NCI-H446 treated with DMSO at 0.1 percent for 48 hours (cell line): Measurements from ENCODE around the gene PRKN.

ENCODE experiments used
- DNase-seq: peaks from one replicate; lab custom pipeline; 2025; lab: John Stamatoyannopoulos, UW

The PRKN gene

GRCh38 chr6:162181741-162182401 lies 545.7 kb downstream of the PRKN start:
- DNase-seq, result no peak

- DNase-seq, result no peak
Observed at GRCh38 chr6:162181111-162181510, 546.5 kb downstream of the PRKN start.

GRCh38 chr6:162179196-162179951 lies 548.2 kb downstream of the PRKN start:
- DNase-seq, result no peak

- DNase-seq, result no peak
Observed at GRCh38 chr6:162178666-162179065, 548.9 kb downstream of the PRKN start.

- DNase-seq, result no peak
Observed at GRCh38 chr6:162178266-162178665, 549.3 kb downstream of the PRKN start.

GRCh38 chr6:162177746-162178145 lies 549.8 kb downstream of the PRKN start:
- DNase-seq, result no peak

GRCh38 chr6:162173466-162173865 lies 554.1 kb downstream of the PRKN start:
- DNase-seq, result no peak

GRCh38 chr6:162165479-162165878 lies 562.1 kb downstream of the PRKN start:
- DNase-seq, result no peak

GRCh38 chr6:162157167-162157870 lies 570.2 kb downstream of the PRKN start:
- DNase-seq, result no peak

- DNase-seq, result no peak
Observed at GRCh38 chr6:162156146-162156545, 571.4 kb downstream of the PRKN start.

GRCh38 chr6:162154930-162155329 lies 572.6 kb downstream of the PRKN start:
- no peak for DNase-seq

- no peak for DNase-seq
Observed at GRCh38 chr6:162154001-162154400, 573.6 kb downstream of the PRKN start.

GRCh38 chr6:162153120-162153519 lies 574.4 kb downstream of the PRKN start:
- DNase-seq, result no peak

GRCh38 chr6:162151021-162151665 lies 576.4 kb downstream of the PRKN start:
- no peak for DNase-seq

- no peak for DNase-seq
Observed at GRCh38 chr6:162150295-162150694, 577.3 kb downstream of the PRKN start.

- no peak for DNase-seq
Observed at GRCh38 chr6:162149786-162150185, 577.8 kb downstream of the PRKN start.

GRCh38 chr6:162147805-162148204 lies 579.8 kb downstream of the PRKN start:
- DNase-seq, result no peak

GRCh38 chr6:162147281-162147680 lies 580.3 kb downstream of the PRKN start:
- DNase-seq, result no peak

GRCh38 chr6:162140251-162140852 lies 587.2 kb downstream of the PRKN start:
- DNase-seq, result no peak

GRCh38 chr6:162125659-162126058 lies 601.9 kb downstream of the PRKN start:
- DNase-seq, result no peak

GRCh38 chr6:162124710-162125435 lies 602.7 kb downstream of the PRKN start:
- DNase-seq, result no peak
